Stimulated activated CD4-positive, alpha-beta T cell treated with anti-CD3 and anti-CD28 coated beads, Interleukin-1b, Interleukin-23, amount 100 ng/mL, for 1 hour (primary cell): ENCODE data around the gene SLC29A4.
"Not testable (repeated sequence)": the region's sequence is repeated elsewhere in the genome, so short reads cannot be mapped to it uniquely, and the experiment has no call there.

Source experiments
- DNase-seq, 2 donors: peaks; one replicate each; pipeline ENCODE4 v3.0.0-alpha.2; 2020; ENCODE audit warnings: low read depth in 2 of 2

SLC29A4 gene

GRCh38 chr7:5282543-5283316 lies at the start of gene SLC29A4:
SLC29A4 (plus strand) TSS chr7:5282943; CDS start chr7:5287817, 4,874 bp downstream.
- DNase-seq: no peak

- no peak for DNase-seq
Measured at GRCh38 chr7:5234852-5235831, 47.6 kb upstream of the SLC29A4 start.

GRCh38 chr7:5237286-5237685 lies 45.5 kb upstream of the SLC29A4 start:
- no peak for DNase-seq

- no peak for DNase-seq
Measured at GRCh38 chr7:5238500-5238899, 44.2 kb upstream of the SLC29A4 start.

GRCh38 chr7:5243261-5243660 lies 39.5 kb upstream of the SLC29A4 start:
- DNase-seq: no peak

GRCh38 chr7:5248201-5248885 lies 34.4 kb upstream of the SLC29A4 start:
- no peak for DNase-seq

GRCh38 chr7:5250787-5251186 lies 32.0 kb upstream of the SLC29A4 start:
- DNase-seq: not testable (repeated sequence)

GRCh38 chr7:5253529-5253928 lies 29.2 kb upstream of the SLC29A4 start:
- not testable (repeated sequence) for DNase-seq

- not testable (repeated sequence) for DNase-seq
Measured at GRCh38 chr7:5254371-5254770, 28.4 kb upstream of the SLC29A4 start.

- DNase-seq: no peak
Measured at GRCh38 chr7:5255832-5256231, 26.9 kb upstream of the SLC29A4 start.

GRCh38 chr7:5260530-5261068 lies 22.1 kb upstream of the SLC29A4 start:
- DNase-seq: not testable (repeated sequence)

GRCh38 chr7:5263066-5263465 lies 19.7 kb upstream of the SLC29A4 start:
- DNase-seq: not testable (repeated sequence)

GRCh38 chr7:5265320-5266190 lies 17.2 kb upstream of the SLC29A4 start:
- DNase-seq: no peak

- DNase-seq: no peak
Measured at GRCh38 chr7:5266191-5267028, 16.3 kb upstream of the SLC29A4 start.

- not testable (repeated sequence) for DNase-seq
Measured at GRCh38 chr7:5267829-5268228, 14.9 kb upstream of the SLC29A4 start.

- not testable (repeated sequence) for DNase-seq
Measured at GRCh38 chr7:5269992-5270657, 12.6 kb upstream of the SLC29A4 start.

- DNase-seq: no peak
Measured at GRCh38 chr7:5270788-5271187, 12.0 kb upstream of the SLC29A4 start.

GRCh38 chr7:5273831-5274405 lies 8.8 kb upstream of the SLC29A4 start:
- DNase-seq: not testable (repeated sequence)

- no peak for DNase-seq
Measured at GRCh38 chr7:5274441-5274840, 8.3 kb upstream of the SLC29A4 start.
